ENCODE results near the gene OCRL.

Gene OCRL

DNA sequence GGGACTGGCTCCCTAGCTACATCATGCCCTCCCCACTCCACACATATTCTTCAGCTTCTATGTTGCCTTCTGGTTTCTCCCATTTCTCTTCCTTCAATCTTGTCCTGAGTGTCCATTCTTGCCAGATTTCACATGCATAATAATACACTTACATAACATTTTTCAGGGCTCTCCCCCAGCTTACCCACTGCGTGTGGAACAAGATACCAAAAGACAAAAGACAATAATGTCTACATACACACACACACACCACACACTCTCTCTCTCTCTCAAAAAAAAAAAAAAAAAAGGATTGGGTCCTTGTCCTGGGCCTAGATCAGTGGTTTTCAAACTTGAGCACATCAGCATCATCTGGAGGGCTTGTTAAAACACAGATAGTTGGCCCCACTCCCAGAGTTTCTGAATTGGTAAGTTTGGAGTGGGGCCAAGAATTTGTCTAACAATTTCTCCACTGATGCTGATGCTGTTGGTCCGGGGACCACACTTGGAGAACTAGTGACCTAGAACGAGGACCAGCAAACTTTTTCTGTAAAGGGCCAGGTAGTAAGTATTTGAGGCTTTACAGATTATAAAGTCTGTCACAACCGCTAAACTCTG is 10.3 kb upstream of the OCRL start:
- H3K4me1 ChIP-seq: no peaks in the 10 kb centered on the region
- no peaks in the 10 kb centered on the region for H3K36me3 ChIP-seq
- no peaks in the 10 kb centered on the region for H3K27me3 ChIP-seq
- H3K4me3 ChIP-seq (ENCODE audit: low read depth, low read length): no peak overlapping the region
- no peaks in the 10 kb centered on the region for H3K9me3 ChIP-seq
- peak; percentile 18 for DNase-seq
- TF ChIP-seq, protein P1, sequence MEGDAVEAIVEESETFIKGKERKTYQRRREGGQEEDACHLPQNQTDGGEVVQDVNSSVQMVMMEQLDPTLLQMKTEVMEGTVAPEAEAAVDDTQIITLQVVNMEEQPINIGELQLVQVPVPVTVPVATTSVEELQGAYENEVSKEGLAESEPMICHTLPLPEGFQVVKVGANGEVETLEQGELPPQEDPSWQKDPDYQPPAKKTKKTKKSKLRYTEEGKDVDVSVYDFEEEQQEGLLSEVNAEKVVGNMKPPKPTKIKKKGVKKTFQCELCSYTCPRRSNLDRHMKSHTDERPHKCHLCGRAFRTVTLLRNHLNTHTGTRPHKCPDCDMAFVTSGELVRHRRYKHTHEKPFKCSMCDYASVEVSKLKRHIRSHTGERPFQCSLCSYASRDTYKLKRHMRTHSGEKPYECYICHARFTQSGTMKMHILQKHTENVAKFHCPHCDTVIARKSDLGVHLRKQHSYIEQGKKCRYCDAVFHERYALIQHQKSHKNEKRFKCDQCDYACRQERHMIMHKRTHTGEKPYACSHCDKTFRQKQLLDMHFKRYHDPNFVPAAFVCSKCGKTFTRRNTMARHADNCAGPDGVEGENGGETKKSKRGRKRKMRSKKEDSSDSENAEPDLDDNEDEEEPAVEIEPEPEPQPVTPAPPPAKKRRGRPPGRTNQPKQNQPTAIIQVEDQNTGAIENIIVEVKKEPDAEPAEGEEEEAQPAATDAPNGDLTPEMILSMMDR (IDR thresholded peaks at IDR 0.05; ENCODE audit: low read depth, low read length): no peak

DNA sequence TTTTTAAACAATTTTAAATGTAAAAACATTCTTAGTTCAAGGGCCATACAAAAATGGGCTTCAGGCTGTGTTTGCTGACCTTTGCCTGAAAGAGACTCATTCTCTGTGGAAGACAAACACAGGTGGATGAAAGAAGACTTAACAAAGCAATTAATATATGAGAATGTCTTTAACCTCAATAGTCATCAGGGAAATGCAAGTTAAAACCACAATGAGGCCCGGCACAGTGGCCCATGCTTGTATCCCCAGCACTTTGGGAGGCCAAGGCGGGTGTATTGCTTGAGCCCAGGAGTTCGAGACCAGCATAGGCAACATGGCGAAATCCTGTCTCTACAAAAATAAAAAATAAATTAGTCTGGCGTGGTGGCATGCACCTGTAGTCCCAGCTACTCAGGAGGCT is 9.6 kb upstream of the OCRL start:
- H3K36me3 ChIP-seq: no peaks in the 10 kb centered on the region
- H3K9me3 ChIP-seq: no peaks in the 10 kb centered on the region
- no peak overlapping the region for H3K4me3 ChIP-seq (ENCODE audit: low read depth, low read length)
- no peaks in the 10 kb centered on the region for H3K4me1 ChIP-seq
- no peaks in the 10 kb centered on the region for H3K27me3 ChIP-seq
- no peak for DNase-seq
- TF ChIP-seq, protein P1 (IDR thresholded peaks at IDR 0.05; ENCODE audit: low read depth, low read length): no peak

DNA sequence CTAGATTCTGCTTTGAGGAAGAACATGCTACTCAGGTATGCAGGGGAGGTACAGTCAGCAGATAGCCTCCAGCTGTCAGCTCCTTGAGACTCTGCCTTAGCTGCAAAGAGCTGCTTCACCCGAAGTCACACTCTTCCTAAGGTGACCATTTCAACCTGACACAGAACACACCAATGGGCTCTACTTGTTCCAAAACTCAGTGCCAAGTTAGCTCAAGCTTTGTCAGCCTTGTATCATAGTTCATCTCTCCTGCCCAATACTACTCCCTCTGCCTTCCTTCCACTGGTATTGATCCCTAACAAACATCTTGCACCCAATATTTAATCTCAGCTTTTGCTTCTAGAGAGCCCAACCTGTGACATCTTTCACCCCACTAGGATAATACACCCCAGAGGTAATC is 8.9 kb upstream of the OCRL start:
- H3K4me1 ChIP-seq: no peaks in the 10 kb centered on the region
- DNase-seq: no peak
- H3K27me3 ChIP-seq: no peaks in the 10 kb centered on the region
- no peaks in the 10 kb centered on the region for H3K36me3 ChIP-seq
- TF ChIP-seq, protein P1 (IDR thresholded peaks at IDR 0.05; ENCODE audit: low read depth, low read length): no peak
- no peak overlapping the region for H3K4me3 ChIP-seq (ENCODE audit: low read depth, low read length)
- H3K9me3 ChIP-seq: no peaks in the 10 kb centered on the region

DNA sequence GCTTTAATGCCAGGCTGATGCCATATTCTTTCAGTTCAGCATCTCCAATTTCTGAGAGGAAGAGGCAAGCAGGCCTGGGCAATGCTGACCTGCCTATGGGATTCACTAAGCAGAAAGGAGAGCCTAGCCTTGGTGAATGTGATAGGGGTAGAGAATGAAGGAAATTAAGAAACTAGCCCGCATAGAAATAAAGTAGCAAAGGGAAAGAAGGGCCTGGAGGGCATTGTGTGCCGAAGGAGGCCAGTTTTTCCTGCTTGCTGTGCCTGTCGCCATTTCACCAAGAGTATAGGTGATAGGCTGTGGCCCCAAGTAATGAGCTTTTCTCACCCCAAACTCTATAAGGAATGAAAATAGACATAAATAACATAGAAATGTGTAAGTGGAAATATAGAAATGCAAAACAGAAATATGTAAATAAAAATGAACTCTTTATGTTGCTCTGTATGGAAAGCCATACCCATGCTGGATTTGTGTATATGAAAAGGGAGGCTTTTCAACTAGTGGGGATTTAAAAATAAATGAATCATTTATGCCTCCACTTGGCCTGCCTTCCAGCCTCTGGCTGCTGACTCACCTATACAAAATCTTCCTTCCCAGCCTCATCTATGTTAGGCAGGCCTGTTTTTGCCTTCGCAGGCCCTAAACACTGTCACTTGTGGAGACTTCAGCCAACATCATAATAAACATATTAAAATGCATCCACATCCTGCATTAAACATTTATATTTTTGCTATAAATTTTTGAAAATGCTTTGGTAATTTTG is 5.1 kb upstream of the OCRL start:
- Histone ChIP-seq H3K4me1 (no peaks in the 10 kb centered on the region), H3K27me3 (no peaks in the 10 kb centered on the region), H3K9me3 (no peaks in the 10 kb centered on the region), H3K4me3 (ENCODE audit: low read depth, low read length) (no peak overlapping the region), H3K36me3 (no peaks in the 10 kb centered on the region)
- no peak for DNase-seq
- TF ChIP-seq, protein P1 (IDR thresholded peaks at IDR 0.05; ENCODE audit: low read depth, low read length): no peak

DNA sequence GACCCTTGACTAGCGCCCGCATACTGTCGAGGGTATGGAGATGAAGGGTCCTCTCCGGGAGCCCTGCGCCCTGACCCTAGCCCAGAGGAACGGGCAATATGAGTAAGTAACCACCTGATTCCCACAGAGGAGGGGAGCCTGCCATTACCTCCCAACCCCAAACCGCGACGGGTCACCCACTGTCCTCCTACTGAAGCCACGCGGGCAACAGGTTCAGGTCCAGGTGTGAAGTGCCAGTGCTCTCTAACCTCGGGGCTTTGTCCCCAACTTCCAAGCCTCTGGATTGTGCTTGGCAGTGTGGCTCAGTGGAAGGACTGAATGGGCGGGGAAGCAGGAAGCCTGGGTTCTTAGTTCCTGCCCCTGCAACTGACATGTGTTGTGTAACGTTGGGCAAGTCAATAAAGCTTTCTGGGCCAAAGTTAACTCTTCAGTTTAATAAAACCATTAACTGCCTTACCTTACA is 694 bp downstream of the OCRL start:
- Histone ChIP-seq H3K36me3 (no peaks in the 10 kb centered on the region), H3K4me3 (ENCODE audit: low read depth, low read length) (peak overlapping the region; percentile 67), H3K27me3 (no peaks in the 10 kb centered on the region), H3K4me1 (no peaks in the 10 kb centered on the region), H3K9me3 (no peaks in the 10 kb centered on the region)
- TF ChIP-seq, protein P1 (IDR thresholded peaks at IDR 0.05; ENCODE audit: low read depth, low read length): no peak
- no peak for DNase-seq

DNA sequence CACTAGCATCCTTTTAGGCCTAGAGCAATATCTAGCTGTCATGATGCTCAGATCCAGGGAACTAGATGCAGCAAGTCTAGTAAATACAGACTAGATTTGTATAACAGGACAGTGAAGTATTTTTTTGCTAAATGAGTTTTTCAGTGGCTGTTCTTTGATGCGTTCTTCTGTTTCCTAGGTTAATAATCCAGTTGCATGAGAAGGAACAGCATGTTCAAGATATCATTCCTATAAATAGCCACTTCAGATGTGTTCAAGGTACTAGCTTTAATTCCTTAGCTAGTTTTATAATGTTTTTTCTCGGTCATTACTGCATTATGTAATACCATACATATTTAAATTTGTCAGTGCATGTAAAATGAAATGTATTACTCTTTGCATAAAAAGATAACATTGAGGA is 4.7 kb downstream of the OCRL start:
- Histone ChIP-seq H3K9me3 (no peaks in the 10 kb centered on the region), H3K4me3 (ENCODE audit: low read depth, low read length) (no peak overlapping the region), H3K27me3 (no peaks in the 10 kb centered on the region), H3K4me1 (no peaks in the 10 kb centered on the region), H3K36me3 (no peaks in the 10 kb centered on the region)
- TF ChIP-seq, protein P1 (IDR thresholded peaks at IDR 0.05; ENCODE audit: low read depth, low read length): no peak
- no peak for DNase-seq
